Kidney (tissue), 14 donors: ENCODE measurements around the gene F7. TPM values are rescaled to one million over a fixed set of nuclear protein-coding genes. Genes with fewer than 3 reads are reported as not detected.

Experiments used
- DNase-seq, 5 donors: peaks; one replicate each; pipeline ENCODE4 v3.0.0-alpha.2; 2013 to 2020
- FAIRE-seq: peaks from 2 replicates; lab custom pipeline; 2012; peaks lifted over from hg19 to GRCh38; lab: Jason Lieb, UNC
- H3K27ac ChIP-seq, 2 donors: one replicate each; pipeline ENCODE4 v1.7.0; 2013; ENCODE audit warnings: low read depth in 2 of 2, low read length in 2 of 2, inconsistent platforms in 1 of 2
- H3K27me3 ChIP-seq: one replicate; pipeline ENCODE4 v1.7.1; 2013; ENCODE audit warnings: low read length, inconsistent platforms; ENCODE audit not compliant: control insufficient read depth, insufficient read depth
- H3K36me3 ChIP-seq, 3 donors: one replicate each; pipeline versions ENCODE4 v1.7.0 to v1.7.1; 2013; ENCODE audit warnings: low read length in 3 of 3, control low read depth in 1 of 3, inconsistent platforms in 1 of 3; ENCODE audit not compliant: insufficient read depth in 3 of 3, control insufficient read depth in 2 of 3
- H3K4me1 ChIP-seq, 3 donors: one replicate each; pipeline versions ENCODE4 v1.7.0 to v1.7.1; 2013; ENCODE audit warnings: low read length in 3 of 3, inconsistent platforms in 1 of 3, low read depth in 1 of 3; ENCODE audit not compliant: control insufficient read depth in 2 of 3, insufficient read depth in 2 of 3
- H3K4me3 ChIP-seq, 3 donors: one replicate each; pipeline versions ENCODE4 v1.7.0 to v1.8.1; 2013; ENCODE audit warnings: low read length in 3 of 3, control low read depth in 1 of 3, inconsistent platforms in 1 of 3
- H3K9ac ChIP-seq, 3 donors: one replicate each; pipeline versions ENCODE4 v1.7.0 to v1.7.1; 2013; ENCODE audit warnings: low read length in 3 of 3, control low read depth in 1 of 3, inconsistent platforms in 1 of 3
- H3K9me3 ChIP-seq, 3 donors: one replicate each; pipeline versions ENCODE4 v1.7.0 to v1.7.1; 2013; ENCODE audit warnings: low read length in 3 of 3, control low read depth in 1 of 3, inconsistent platforms in 1 of 3; ENCODE audit not compliant: control insufficient read depth in 2 of 3, insufficient read depth in 1 of 3
- intact Hi-C: fragments of 100-400 bp; cut with DNase I; formaldehyde crosslinking; loops from one replicate; pipeline ENCODE4 v1.11.1; 2022
- polyA plus RNA-seq: library from polyadenylated mRNA; stranded (reverse); fragments of 350-450 nt; fragmentation: Illumina TruSeq; extraction: RNeasy Lipid Tissue Mini Kit (QIAGEN cat#74804); gene quantifications from one replicate; pipeline ENCODE4 v1.2.3, GENCODE V29; 2014; ENCODE audit warnings: low read depth, low replicate concordance; ENCODE audit not compliant: insufficient read depth
- total RNA-seq: library from RNA; stranded (reverse); fragmentation: NEBNext Ultra II Directional; extraction: Animal tissue kit (Norgen Biotek cat#: 25700); gene quantifications from one replicate; pipeline ENCODE4 v1.2.1, GENCODE V29; 2021
- TF ChIP-seq, protein P1 (sequence below): IDR thresholded peaks from 3 replicates; pipeline ENCODE4 v1.5.1; 2012; ENCODE audit warnings: mild to moderate bottlenecking, moderate library complexity, borderline replicate concordance; ENCODE audit not compliant: insufficient read depth; ENCODE audit errors: extremely low read depth
- donor health status: control.
- donor health status: control.
- donor health status: control.
- donor health status: control.
- donor health status: control.
- donor health status: DM: yes; HTN: yes; CAD: no.
- donor health status: Normal renal cell carcinoma (clear cell type).

F7 gene
- total and polyA plus RNA-seq, 2 donors from 2014 or later: 0.16 to 0.52 TPM

DNA sequence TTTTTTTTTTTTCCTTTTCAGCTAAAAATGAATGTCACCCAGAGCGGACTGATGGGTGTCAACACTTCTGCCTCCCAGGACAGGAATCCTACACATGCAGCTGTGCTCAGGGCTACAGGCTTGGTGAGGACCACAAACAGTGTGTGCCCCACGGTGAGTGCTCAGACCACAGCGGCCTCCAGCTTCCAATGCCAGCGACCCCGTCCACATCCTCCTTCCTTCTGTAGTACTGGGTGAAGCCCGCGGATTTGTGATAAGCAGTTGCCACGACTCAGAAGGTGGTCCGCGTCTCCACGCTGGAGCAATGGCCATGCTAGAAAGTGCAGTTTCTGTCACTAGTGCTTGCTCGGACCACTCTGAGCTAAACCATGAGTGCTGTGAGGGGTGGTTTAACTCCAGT is 58.9 kb downstream of the F7 start:
- H3K4me1 ChIP-seq: no peaks in the 10 kb centered on the region
- H3K9ac ChIP-seq: no peak overlapping the region
- H3K27me3 ChIP-seq: no peaks in the 10 kb centered on the region
- no peak for DNase-seq
- H3K36me3 ChIP-seq: peaks cover 0 to under 1% (median 0%) of the 10 kb centered on the region in 3 donors
- H3K9me3 ChIP-seq: no peaks in the 10 kb centered on the region
- no peak overlapping the region for H3K27ac ChIP-seq
- no peak overlapping the region for H3K4me3 ChIP-seq
- FAIRE-seq: no peak
- intact Hi-C loops: no loop called here
- TF ChIP-seq, protein P1, sequence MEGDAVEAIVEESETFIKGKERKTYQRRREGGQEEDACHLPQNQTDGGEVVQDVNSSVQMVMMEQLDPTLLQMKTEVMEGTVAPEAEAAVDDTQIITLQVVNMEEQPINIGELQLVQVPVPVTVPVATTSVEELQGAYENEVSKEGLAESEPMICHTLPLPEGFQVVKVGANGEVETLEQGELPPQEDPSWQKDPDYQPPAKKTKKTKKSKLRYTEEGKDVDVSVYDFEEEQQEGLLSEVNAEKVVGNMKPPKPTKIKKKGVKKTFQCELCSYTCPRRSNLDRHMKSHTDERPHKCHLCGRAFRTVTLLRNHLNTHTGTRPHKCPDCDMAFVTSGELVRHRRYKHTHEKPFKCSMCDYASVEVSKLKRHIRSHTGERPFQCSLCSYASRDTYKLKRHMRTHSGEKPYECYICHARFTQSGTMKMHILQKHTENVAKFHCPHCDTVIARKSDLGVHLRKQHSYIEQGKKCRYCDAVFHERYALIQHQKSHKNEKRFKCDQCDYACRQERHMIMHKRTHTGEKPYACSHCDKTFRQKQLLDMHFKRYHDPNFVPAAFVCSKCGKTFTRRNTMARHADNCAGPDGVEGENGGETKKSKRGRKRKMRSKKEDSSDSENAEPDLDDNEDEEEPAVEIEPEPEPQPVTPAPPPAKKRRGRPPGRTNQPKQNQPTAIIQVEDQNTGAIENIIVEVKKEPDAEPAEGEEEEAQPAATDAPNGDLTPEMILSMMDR: no peak

DNA sequence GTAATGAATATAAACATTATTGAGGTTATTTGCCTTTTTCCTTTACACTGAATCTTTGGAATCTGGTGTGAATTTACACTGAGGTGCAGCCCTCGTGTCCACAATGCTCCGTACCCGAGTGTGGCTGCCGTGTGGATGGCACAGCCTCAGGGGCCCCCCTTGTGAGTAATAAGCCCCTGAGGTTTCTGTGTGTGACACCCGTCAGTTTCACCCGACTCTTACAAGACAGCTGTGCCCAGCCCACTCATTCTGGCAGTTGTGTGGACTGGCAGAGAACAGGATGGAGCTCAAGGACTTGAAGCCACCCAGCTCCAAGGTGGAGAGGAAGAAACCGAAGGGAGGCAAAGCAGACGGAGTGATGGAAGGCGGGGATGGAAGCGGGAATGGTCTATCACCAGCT is 60.7 kb downstream of the F7 start:
- Histone ChIP-seq H3K4me1 (peaks cover 0 to 9% (median 0%) of the 10 kb centered on the region in 3 donors), H3K27me3 (no peaks in the 10 kb centered on the region), H3K9me3 (no peaks in the 10 kb centered on the region), H3K36me3 (peaks cover 0 to 4% (median 0%) of the 10 kb centered on the region in 3 donors), H3K4me3 (no peak overlapping the region), H3K27ac (no peak overlapping the region), H3K9ac (no peak overlapping the region)
- FAIRE-seq: no peak
- DNase-seq: no peak
- intact Hi-C loops: no loop called here
- TF ChIP-seq, protein P1: no peak

DNA sequence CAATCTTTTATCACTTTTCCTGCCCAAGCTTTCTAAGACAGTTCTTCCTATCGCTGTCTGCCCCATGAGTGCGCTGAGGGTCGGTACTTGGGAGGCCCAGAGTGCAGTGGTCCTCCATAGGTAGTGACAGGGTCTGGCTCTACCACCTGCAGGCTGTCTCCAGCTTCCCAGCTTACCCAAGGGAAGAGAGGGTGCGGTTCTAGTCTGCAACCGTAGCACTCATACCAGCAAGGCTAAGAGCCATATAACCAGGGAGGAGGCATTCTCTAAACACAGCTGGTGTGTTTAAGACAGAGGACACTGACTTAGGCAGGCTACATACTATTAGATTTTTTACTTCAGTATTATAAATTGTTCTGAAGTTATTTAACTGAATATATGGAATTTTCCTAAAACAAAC is 61.1 kb downstream of the F7 start:
- intact Hi-C loops: no loop called here
- TF ChIP-seq, protein P1: no peak
- FAIRE-seq: no peak
- Histone ChIP-seq H3K4me3 (no peak overlapping the region), H3K27me3 (no peaks in the 10 kb centered on the region), H3K9me3 (no peaks in the 10 kb centered on the region), H3K36me3 (peaks cover 0 to 4% (median 2%) of the 10 kb centered on the region in 3 donors), H3K4me1 (peaks cover 0 to 9% (median 0%) of the 10 kb centered on the region in 3 donors), H3K27ac (no peak overlapping the region), H3K9ac (no peak overlapping the region)
- DNase-seq: no peak

DNA sequence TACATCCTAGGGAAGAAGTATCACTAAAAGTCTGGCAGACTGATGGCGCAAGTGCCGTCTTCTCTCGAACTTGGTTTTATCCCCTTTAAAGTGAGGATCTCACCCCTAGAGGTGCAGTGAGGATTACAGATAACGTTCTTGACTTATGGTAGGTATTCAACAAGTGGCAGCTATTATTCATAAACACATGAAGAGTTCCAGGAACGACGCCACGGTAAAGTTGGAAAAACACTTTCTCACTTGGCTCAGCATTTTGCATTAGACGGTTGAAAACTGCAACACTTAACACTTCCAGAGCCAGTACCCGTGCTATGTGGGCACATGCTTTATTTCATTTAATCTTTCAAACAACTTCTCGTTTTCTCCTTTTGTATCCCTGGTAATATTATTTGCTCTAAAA is 61.6 kb downstream of the F7 start:
- TF ChIP-seq, protein P1: no peak
- Histone ChIP-seq H3K36me3 (peaks cover 0 to 5% (median 4%) of the 10 kb centered on the region in 3 donors), H3K27me3 (no peaks in the 10 kb centered on the region), H3K4me3 (no peak overlapping the region), H3K9ac (no peak overlapping the region), H3K4me1 (peaks cover 0 to 9% (median 0%) of the 10 kb centered on the region in 3 donors), H3K27ac (no peak overlapping the region), H3K9me3 (no peaks in the 10 kb centered on the region)
- DNase-seq (no peak), FAIRE-seq (no peak)
- intact Hi-C loops: no loop called here
